HG03175 (cell line): ENCODE data around the gene PCDHA11.

ENCODE experiments used
- ATAC-seq: cut with Tn5 transposase; IDR thresholded peaks from one replicate; pipeline ENCODE4 v1.9.1; 2021; ENCODE audit warnings: mild to moderate bottlenecking, moderate library complexity; ENCODE audit not compliant: unreplicated experiment

The PCDHA11 gene

GRCh38 chr5:140916325-140916724 is 47.6 kb downstream of the PCDHA11 start:
- ATAC-seq, result no peak
